Dendritic cell treated with granulocyte-macrophage colony-stimulating factor and Interleukin-4, amounts not matched to agents 40 ng/mL and 50 ng/mL, for 4 days (primary cell): ENCODE measurements around the gene VPS8.

ENCODE experiments used
- H3K27ac Mint-ChIP-seq: one replicate; pipeline ENCODE4 v1.8.0; 2022; ENCODE audit warnings: mild to moderate bottlenecking, mixed read lengths
- H3K27me3 Mint-ChIP-seq: one replicate; pipeline ENCODE4 v1.8.0; 2022; ENCODE audit warnings: mild to moderate bottlenecking, mixed read lengths
- H3K36me3 Mint-ChIP-seq: one replicate; pipeline ENCODE4 v1.8.0; 2022; ENCODE audit warnings: low read depth, mixed read lengths
- H3K4me1 Mint-ChIP-seq: one replicate; pipeline ENCODE4 v1.8.0; 2022; ENCODE audit warnings: low read depth, mixed read lengths
- H3K4me3 Mint-ChIP-seq: one replicate; pipeline ENCODE4 v1.8.0; 2022; ENCODE audit warnings: mild to moderate bottlenecking, moderate library complexity, mixed read lengths
- H3K9me3 Mint-ChIP-seq: one replicate; pipeline ENCODE4 v1.8.0; 2022; ENCODE audit warnings: mixed read lengths
- intact Hi-C: fragments of 100-400 bp; cut with micrococcal nuclease; formaldehyde crosslinking; loops from one replicate; pipeline ENCODE4 v1.15.0; 2022

VPS8 gene

DNA sequence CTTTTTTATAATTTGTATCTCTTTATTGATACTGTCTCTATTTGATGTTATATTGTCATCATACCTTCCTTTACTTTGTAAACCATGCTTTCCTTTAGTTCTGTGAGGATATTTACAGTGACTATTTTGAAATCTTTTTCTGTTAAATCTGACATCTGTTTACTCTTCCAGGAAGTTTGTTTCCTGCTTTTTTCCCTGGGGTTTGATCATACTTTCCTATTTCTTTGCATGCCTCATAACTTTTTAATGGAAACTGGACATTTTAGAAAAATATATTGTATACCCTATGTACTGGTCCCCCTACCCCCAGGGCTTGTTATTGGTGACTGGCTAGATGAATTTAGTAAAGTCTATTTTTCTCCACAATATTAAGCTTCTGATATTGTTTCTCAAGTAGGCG lies 225.8 kb downstream of the VPS8 start:
- Mint-ChIP-seq H3K4me3 (no peak overlapping the region), H3K36me3 (peaks cover 72% of the 10 kb centered on the region), H3K27ac (no peak overlapping the region), H3K4me1 (no peaks in the 10 kb centered on the region), H3K27me3 (no peaks in the 10 kb centered on the region), H3K9me3 (peaks cover 22% of the 10 kb centered on the region)
- intact Hi-C loops, result no loop called here

DNA sequence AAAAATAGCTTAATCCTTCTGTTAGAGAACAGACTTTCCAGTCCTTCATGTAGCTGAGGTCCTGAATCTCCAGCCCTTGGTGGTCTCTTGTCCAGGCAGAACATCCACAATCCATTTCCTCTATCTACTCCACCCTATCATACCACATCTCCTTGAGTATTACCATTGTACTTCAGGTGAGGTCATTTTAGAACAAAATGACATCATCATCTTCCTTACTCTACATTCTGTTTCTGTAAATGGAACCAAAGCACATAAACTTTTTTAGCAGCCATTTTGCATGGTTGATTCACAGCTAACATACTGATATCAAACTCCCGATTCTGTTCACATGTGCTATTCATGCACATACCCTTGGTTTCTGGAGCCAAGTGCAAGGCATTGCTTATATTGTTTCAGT lies 228.5 kb downstream of the VPS8 start:
- Mint-ChIP-seq H3K36me3 (peaks cover 69% of the 10 kb centered on the region), H3K4me3 (no peak overlapping the region)
- intact Hi-C loops, result no loop called here

DNA sequence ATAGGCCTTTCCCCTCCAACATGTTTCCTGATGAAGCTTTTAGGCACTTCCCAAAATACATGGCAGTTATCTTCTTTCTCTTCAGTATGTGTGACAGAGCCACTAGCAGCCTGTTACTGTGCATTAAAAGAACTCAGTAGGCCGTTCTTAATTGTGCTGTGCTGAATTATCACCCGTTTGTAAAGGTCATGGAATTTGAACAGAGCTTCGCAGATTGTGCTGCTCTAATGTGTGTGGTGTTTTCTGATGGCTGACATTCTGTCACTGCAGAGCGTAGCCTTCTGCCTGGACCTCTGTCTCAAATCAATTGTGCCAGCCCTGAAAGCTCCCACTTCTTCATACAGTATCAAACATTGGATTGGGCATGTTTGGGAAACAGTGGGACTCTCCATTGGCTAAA lies 229.6 kb downstream of the VPS8 start:
- no peak overlapping the region for H3K27ac Mint-ChIP-seq
- H3K4me3 Mint-ChIP-seq, result no peak overlapping the region
- no peaks in the 10 kb centered on the region for H3K27me3 Mint-ChIP-seq
- peaks cover 73% of the 10 kb centered on the region for H3K36me3 Mint-ChIP-seq
- peaks cover 9% of the 10 kb centered on the region for H3K9me3 Mint-ChIP-seq
- intact Hi-C loops, result no loop called here
- peaks cover 17% of the 10 kb centered on the region for H3K4me1 Mint-ChIP-seq

More for the DNA sequence above, 228.5 kb downstream of the VPS8 start:
- Mint-ChIP-seq H3K9me3 (peaks cover 9% of the 10 kb centered on the region), H3K27ac (no peak overlapping the region), H3K4me1 (peaks cover 9% of the 10 kb centered on the region), H3K27me3 (no peaks in the 10 kb centered on the region)

DNA sequence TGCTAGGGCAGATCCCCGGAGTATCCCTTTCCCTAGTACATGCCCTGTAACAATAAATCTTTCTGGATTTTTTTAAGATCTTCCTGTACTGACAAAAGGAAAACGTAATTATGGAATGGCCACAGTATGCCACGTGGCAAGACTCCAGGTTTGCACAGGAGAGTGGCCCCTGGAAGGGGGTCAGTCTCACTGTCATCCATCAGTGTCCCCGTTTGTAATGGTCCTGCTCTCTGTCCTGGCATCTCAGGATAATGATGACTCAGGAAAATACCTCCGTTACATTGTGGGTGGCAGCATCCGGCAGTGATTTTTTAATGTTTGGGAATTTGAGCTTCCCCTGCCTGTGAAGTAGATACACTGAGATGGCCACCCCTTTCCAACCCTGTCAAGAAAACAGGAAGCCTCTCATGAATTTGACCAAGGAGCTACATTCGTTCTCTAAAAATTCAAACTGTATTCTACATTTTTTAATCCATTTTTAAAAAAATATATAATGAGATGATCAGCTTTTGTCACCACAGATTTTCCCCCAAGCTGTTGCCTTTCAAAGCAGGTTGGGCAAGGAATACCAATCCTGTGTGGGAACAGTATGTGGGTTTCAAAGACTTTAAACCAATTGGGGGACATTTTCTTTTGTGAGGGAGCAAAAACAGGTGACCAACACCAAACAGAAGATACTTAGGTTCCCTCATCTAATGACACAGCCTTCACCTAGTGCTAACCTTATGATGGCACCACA lies 230.5 kb downstream of the VPS8 start:
- H3K9me3 Mint-ChIP-seq, result peaks cover 4% of the 10 kb centered on the region
- H3K4me3 Mint-ChIP-seq, result no peak overlapping the region
- no peak overlapping the region for H3K27ac Mint-ChIP-seq
- peaks cover 77% of the 10 kb centered on the region for H3K36me3 Mint-ChIP-seq
- peaks cover 17% of the 10 kb centered on the region for H3K4me1 Mint-ChIP-seq
- intact Hi-C loops, result no loop called here
- H3K27me3 Mint-ChIP-seq, result no peaks in the 10 kb centered on the region

DNA sequence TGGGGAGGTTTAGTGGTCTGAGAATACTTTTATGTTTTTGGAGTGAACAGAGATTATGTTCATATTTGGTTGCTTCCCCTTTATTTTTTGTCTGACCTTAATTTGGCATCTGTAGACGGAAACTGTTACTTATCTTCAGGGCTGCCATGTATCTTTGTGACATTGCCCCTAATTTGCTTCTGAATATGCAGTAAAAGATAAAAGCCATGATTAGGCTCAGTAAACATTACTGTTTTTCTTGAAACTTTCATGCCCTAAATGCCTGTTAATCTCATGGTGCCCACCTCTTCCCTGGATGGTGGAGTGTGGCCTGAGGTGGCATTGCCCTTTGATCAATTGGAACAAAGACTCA lies 234.2 kb downstream of the VPS8 start:
- no peaks in the 10 kb centered on the region for H3K9me3 Mint-ChIP-seq
- H3K4me3 Mint-ChIP-seq, result no peak overlapping the region
- intact Hi-C loops, result no loop called here
- H3K27me3 Mint-ChIP-seq, result no peaks in the 10 kb centered on the region
- H3K36me3 Mint-ChIP-seq, result peaks cover 84% of the 10 kb centered on the region
- peak overlapping the region; percentile 24 for H3K27ac Mint-ChIP-seq
- peaks cover 17% of the 10 kb centered on the region for H3K4me1 Mint-ChIP-seq

DNA sequence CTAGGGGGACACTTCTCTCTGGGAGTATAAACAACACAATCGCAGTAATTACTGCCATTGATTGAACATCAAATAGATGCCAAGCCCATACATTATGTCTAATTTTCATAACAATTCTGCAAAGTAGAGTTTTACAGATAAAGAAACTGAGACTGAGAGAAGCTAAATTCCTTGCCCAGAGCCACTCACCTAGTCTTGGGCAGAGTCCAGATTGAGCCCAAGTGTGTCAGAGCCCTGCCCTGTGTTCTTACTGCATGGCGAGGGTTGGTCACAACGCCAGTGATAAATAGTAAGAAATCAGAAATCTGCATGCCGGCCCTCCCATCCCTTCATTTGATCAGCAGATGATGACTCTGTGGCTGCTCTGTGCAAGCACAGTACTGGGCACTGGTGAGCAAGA lies 234.6 kb downstream of the VPS8 start:
- no peaks in the 10 kb centered on the region for H3K9me3 Mint-ChIP-seq
- H3K27ac Mint-ChIP-seq, result no peak overlapping the region
- H3K27me3 Mint-ChIP-seq, result no peaks in the 10 kb centered on the region
- H3K36me3 Mint-ChIP-seq, result peaks cover 85% of the 10 kb centered on the region
- intact Hi-C loops, result no loop called here
- no peak overlapping the region for H3K4me3 Mint-ChIP-seq
- H3K4me1 Mint-ChIP-seq, result peaks cover 17% of the 10 kb centered on the region

DNA sequence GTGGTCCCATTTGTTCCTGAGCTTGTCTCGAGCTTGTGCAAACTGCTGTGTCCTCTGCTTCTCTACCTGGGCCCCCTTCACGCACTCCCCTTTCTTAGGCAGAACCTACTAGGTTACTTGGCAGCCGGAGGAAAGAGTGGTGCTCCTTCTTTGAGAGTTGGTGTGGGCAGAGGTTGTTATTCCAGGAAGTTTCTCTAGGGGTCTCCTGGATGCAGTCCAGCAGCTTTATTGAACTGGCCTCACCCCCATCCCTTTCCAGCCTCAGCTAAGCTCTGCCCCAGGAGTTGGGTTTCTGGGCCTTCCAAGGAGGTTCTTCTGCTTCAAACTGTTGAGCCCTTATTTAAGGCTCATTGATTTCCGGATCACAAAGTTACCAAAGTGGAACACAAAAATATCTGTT lies 237.7 kb downstream of the VPS8 start:
- Mint-ChIP-seq H3K4me1 (peaks cover 15% of the 10 kb centered on the region), H3K27ac (no peak overlapping the region), H3K27me3 (no peaks in the 10 kb centered on the region), H3K4me3 (no peak overlapping the region), H3K36me3 (peaks cover 93% of the 10 kb centered on the region), H3K9me3 (no peaks in the 10 kb centered on the region)
- intact Hi-C loops, result no loop called here

DNA sequence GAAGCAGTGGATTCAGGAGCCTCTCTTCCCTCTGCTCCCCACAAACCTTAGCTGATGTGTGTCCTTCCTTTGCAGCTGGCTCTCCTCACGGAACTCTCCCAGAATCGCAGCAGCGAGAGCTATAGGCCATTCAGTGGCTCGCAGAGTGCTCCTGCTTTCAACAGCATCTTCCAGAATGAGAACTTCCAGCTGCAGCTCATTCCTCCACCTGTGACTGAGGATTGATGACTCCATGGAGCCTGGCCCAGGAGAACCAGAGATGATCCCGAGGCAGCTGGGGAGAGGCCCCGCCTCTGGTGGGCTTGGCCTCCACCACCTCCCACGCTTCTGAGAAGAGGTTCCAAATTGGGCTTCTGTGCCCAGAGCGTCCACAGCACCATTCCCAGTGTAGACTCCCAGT lies 239.8 kb downstream of the VPS8 start:
- no peaks in the 10 kb centered on the region for H3K9me3 Mint-ChIP-seq
- H3K4me1 Mint-ChIP-seq, result no peaks in the 10 kb centered on the region
- no peaks in the 10 kb centered on the region for H3K27me3 Mint-ChIP-seq
- H3K36me3 Mint-ChIP-seq, result peaks cover 93% of the 10 kb centered on the region
- no peak overlapping the region for H3K4me3 Mint-ChIP-seq
- no peak overlapping the region for H3K27ac Mint-ChIP-seq
- intact Hi-C loops, result no loop called here

DNA sequence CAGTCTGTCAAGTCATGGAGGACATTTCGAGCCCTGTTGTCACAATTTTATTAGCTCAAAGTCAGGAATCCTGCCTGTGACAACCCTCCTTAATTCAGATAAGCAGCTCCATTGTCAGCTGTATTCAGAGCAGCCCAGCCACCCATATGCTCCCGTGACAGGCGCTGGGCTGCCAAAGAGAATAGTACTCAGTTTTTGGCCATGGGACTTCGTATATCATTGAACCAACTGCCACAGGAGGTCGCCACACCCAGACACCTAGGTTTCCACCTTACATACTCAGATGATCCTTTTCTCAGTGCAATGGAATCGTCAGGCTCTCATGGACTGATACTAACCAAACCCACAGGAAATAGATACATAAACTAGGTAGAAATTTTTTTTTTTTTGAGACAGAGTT lies 240.7 kb downstream of the VPS8 start:
- Mint-ChIP-seq H3K27me3 (no peaks in the 10 kb centered on the region), H3K4me1 (peaks cover 6% of the 10 kb centered on the region), H3K9me3 (peaks cover 3% of the 10 kb centered on the region), H3K4me3 (no peak overlapping the region), H3K36me3 (peaks cover 85% of the 10 kb centered on the region), H3K27ac (no peak overlapping the region)
- intact Hi-C loops, result no loop called here

DNA sequence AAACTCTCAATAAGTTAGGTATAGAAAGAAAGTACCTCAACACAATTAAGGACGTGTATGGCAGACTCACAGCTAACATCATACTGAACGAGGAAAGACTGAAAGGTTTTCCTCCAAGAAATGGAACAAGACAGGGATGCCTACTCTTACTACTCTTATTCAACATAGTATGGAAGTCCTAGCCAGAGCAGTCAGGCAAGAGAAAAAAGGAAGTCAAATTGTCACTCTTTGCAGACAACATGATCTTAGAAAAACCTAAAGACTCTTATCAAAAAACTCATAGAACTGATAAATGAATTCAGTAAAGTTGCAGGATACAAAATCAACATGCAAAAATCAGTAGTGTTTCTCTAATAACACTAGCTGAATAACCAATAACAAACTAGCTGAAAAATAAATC lies 244.9 kb downstream of the VPS8 start:
- H3K4me1 Mint-ChIP-seq, result peaks cover 37% of the 10 kb centered on the region
- H3K27ac Mint-ChIP-seq, result peak overlapping the region; percentile 39
- no peak overlapping the region for H3K4me3 Mint-ChIP-seq
- intact Hi-C loops, result no loop called here
- H3K36me3 Mint-ChIP-seq, result peaks cover 57% of the 10 kb centered on the region
- peaks cover 39% of the 10 kb centered on the region for H3K9me3 Mint-ChIP-seq
- H3K27me3 Mint-ChIP-seq, result no peaks in the 10 kb centered on the region

DNA sequence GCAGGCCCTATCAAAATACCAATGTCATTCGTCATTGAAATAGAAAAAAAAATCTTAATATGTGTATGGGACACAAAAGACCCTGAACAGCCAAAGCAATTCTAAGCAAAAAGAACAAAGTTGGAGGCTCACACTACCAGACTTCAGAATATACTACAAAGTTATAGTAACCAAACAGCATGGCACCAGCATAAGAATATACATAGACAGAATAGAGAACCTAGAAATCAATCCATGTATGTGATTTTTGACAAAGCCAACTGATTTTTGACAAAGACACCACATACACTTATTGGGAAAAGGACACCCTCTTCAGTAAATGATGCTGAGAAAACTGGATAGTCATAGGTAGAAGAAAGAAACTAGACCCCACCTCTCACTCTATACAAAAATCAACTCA lies 245.9 kb downstream of the VPS8 start:
- intact Hi-C loops, result no loop called here
- Mint-ChIP-seq H3K36me3 (peaks cover 48% of the 10 kb centered on the region), H3K27me3 (no peaks in the 10 kb centered on the region), H3K27ac (no peak overlapping the region), H3K9me3 (peaks cover 39% of the 10 kb centered on the region), H3K4me3 (no peak overlapping the region), H3K4me1 (peaks cover 37% of the 10 kb centered on the region)

DNA sequence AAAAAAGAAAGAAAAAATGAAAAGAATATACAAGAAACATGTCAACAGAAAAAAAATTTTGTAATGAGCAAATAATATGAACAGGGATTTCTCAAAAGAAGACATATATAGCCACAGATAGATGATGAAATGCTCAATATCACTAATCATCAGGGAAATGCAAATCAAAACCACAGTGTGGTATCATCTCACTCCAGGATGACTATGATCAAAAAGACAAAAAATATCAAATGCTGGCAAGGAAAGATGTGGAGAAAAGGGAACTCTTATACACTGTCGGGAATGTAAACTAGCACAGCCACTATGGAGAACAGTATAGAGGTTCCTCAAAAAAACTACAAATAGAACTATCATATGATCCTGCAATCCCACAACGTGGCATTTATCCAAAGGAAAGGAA lies 246.8 kb downstream of the VPS8 start:
- H3K36me3 Mint-ChIP-seq, result peaks cover 38% of the 10 kb centered on the region
- H3K9me3 Mint-ChIP-seq, result peaks cover 39% of the 10 kb centered on the region
- H3K4me3 Mint-ChIP-seq, result no peak overlapping the region
- peaks cover 37% of the 10 kb centered on the region for H3K4me1 Mint-ChIP-seq
- H3K27ac Mint-ChIP-seq, result peak overlapping the region; percentile 40
- no peaks in the 10 kb centered on the region for H3K27me3 Mint-ChIP-seq
- intact Hi-C loops, result no loop called here

DNA sequence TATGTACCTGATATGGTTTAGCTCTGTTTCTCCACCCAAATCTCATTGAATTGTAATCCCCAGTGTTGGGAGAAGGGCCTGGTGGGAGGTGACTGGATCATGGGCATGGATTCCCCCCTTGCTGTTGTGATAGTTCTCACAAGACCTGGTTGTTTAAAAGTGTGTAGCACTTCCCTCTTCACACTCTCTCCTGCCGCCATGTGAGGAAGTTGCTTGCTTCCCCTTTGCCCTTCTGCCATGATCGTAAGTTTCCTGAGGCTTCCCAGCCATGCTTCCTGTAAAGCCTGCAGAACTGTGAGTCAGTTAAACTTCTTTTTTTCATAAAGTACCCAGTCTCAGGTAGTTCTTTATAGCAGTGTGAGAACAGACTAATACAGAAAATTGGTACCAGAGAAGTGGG lies 247.8 kb downstream of the VPS8 start:
- Mint-ChIP-seq H3K4me3 (no peak overlapping the region), H3K27ac (peak overlapping the region; percentile 49), H3K4me1 (peaks cover 37% of the 10 kb centered on the region), H3K27me3 (no peaks in the 10 kb centered on the region), H3K36me3 (peaks cover 28% of the 10 kb centered on the region), H3K9me3 (peaks cover 39% of the 10 kb centered on the region)
- intact Hi-C loops, result no loop called here

DNA sequence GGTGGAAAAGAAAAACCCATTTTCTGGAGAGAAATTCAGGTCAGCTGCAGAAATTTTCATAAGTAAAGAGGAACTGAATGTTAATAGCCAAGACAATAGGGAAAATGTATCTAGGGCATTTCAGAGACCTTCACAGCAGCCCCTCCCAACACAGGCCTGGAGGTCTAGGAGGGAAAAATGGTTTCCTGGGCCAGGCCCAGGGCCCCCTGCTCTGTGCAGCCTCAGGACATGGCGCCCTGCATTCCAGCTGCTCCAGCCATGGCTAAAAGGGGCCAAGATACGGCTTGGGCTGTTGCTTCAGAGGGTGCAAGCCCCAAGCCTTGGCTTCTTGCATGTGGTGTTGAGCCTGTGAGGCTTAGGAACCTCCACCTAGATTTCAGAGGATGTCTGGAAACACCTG lies 248.7 kb downstream of the VPS8 start:
- Mint-ChIP-seq H3K9me3 (peaks cover 39% of the 10 kb centered on the region), H3K27me3 (no peaks in the 10 kb centered on the region), H3K4me1 (peaks cover 37% of the 10 kb centered on the region), H3K4me3 (no peak overlapping the region), H3K36me3 (peaks cover 20% of the 10 kb centered on the region), H3K27ac (no peak overlapping the region)
- intact Hi-C loops, result no loop called here

DNA sequence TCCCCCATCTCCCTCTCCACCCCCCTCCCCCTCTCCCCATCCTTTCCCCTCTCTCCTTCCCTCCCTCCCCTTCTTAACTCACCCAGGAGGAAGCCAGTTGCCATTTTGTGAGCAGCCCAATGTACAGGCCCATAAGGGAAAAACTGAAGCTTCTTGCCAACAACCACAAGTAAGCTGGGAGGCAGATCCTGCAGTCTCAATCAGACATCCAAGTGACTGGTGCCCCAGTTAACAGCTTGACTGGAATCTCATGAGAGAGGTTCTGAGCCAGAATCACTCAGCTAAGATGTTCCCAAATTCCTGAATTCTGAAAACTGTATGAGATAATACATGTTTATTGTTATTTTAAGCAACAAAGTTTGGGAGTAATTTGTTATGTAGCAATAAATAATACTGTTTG lies 250.2 kb downstream of the VPS8 start:
- H3K9me3 Mint-ChIP-seq, result peaks cover 39% of the 10 kb centered on the region
- peaks cover 34% of the 10 kb centered on the region for H3K4me1 Mint-ChIP-seq
- no peaks in the 10 kb centered on the region for H3K27me3 Mint-ChIP-seq
- intact Hi-C loops, result no loop called here
- H3K4me3 Mint-ChIP-seq, result no peak overlapping the region
- H3K36me3 Mint-ChIP-seq, result peaks cover 15% of the 10 kb centered on the region
- H3K27ac Mint-ChIP-seq, result no peak overlapping the region
